ENCODE data around the gene ZBP1. TPM values are rescaled to one million over a fixed set of nuclear protein-coding genes. Genes with fewer than 3 reads are reported as not detected.

The ZBP1 gene
- total RNA-seq, 3 donors from 2014 or later, result 1.8 to 12.8 (median 3.6) TPM

GRCh38 chr20:57650266-57650665 is 30.0 kb upstream of the ZBP1 start:
- no peak overlapping the region for H3K4me3 ChIP-seq
- no peaks in the 10 kb centered on the region for H3K36me3 ChIP-seq (ENCODE audit: low read depth)
- H3K9me3 ChIP-seq, result no peaks in the 10 kb centered on the region
- intact Hi-C loops (cut with DNase I, micrococcal nuclease), result loop anchor here (5.0 to 10.0 kb wide), 3 partner anchors 377 to 525 kb away; no protein-coding TSS in a partner anchor
- ATAC-seq (no peak), DNase-seq (no peak)
- no peaks in the 10 kb centered on the region for H3K4me1 ChIP-seq (ENCODE audit: low read depth)
- no peak for TF ChIP-seq CTCF (IDR thresholded peaks at IDR 0.05)

- Histone ChIP-seq H3K4me3 (no peak overlapping the region), H3K9me3 (no peaks in the 10 kb centered on the region), H3K36me3 (ENCODE audit: low read depth) (no peaks in the 10 kb centered on the region), H3K4me1 (ENCODE audit: low read depth) (no peaks in the 10 kb centered on the region)
- intact Hi-C loops (cut with DNase I, micrococcal nuclease), result loop anchor here (5.0 to 10.0 kb wide), 3 partner anchors 378 to 525 kb away; no protein-coding TSS in a partner anchor
- DNase-seq (no peak), ATAC-seq (no peak)
- TF ChIP-seq CTCF (IDR thresholded peaks at IDR 0.05), result no peak
These were observed 29.4 kb upstream of the ZBP1 start for GRCh38 chr20:57649617-57650015.

GRCh38 chr20:57648878-57649616 is 28.8 kb upstream of the ZBP1 start:
- intact Hi-C loops (cut with DNase I, micrococcal nuclease), result no loop called here
- H3K9me3 ChIP-seq, result no peaks in the 10 kb centered on the region
- H3K4me3 ChIP-seq, result no peak overlapping the region
- ATAC-seq (no peak), DNase-seq (no peak)
- no peaks in the 10 kb centered on the region for H3K36me3 ChIP-seq (ENCODE audit: low read depth)
- H3K4me1 ChIP-seq (ENCODE audit: low read depth), result no peaks in the 10 kb centered on the region
- TF ChIP-seq CTCF (IDR thresholded peaks at IDR 0.05), result no peak

GRCh38 chr20:57647933-57648785 is 27.9 kb upstream of the ZBP1 start:
- TF ChIP-seq CTCF (IDR thresholded peaks at IDR 0.05), result no peak
- no peak for ATAC-seq
- no peaks in the 10 kb centered on the region for H3K9me3 ChIP-seq
- H3K36me3 ChIP-seq (ENCODE audit: low read depth), result no peaks in the 10 kb centered on the region
- no peak overlapping the region for H3K4me3 ChIP-seq
- no peak for DNase-seq
- no peaks in the 10 kb centered on the region for H3K4me1 ChIP-seq (ENCODE audit: low read depth)
- intact Hi-C loops (cut with DNase I, micrococcal nuclease), result no loop called here

- H3K4me3 ChIP-seq, result no peak overlapping the region
- no peaks in the 10 kb centered on the region for H3K36me3 ChIP-seq (ENCODE audit: low read depth)
- DNase-seq (no peak), ATAC-seq (no peak)
- intact Hi-C loops (cut with DNase I, micrococcal nuclease), result no loop called here
- no peaks in the 10 kb centered on the region for H3K9me3 ChIP-seq
- no peaks in the 10 kb centered on the region for H3K4me1 ChIP-seq (ENCODE audit: low read depth)
- no peak for TF ChIP-seq CTCF (IDR thresholded peaks at IDR 0.05)
These were observed 27.0 kb upstream of the ZBP1 start for GRCh38 chr20:57647006-57647932.

Measured in mucosa of descending colon (tissue), 3 donors.